Aorta (tissue), 5 donors: ENCODE measurements around the gene ITGAD. TPM values are rescaled to one million over a fixed set of nuclear protein-coding genes. Genes with fewer than 3 reads are reported as not detected.
"Not testable (repeated sequence)": the region's sequence is repeated elsewhere in the genome, so short reads cannot be mapped to it uniquely, and the experiment has no call there.

Source experiments
- ATAC-seq: fragments of 200-7000 bp; cut with Tn5 transposase; one replicate; pipeline ENCODE4 v1.9.1; 2022; ENCODE audit warnings: moderate library complexity; ENCODE audit not compliant: low FRiP score
- DNase-seq, 2 donors: peaks; one replicate each; pipeline ENCODE4 v3.0.0-alpha.2; 2020
- H3K27ac ChIP-seq, 2 donors: one replicate each; pipeline ENCODE4 v1.5.1; 2013; ENCODE audit warnings: low read length in 2 of 2, mild to moderate bottlenecking in 2 of 2, moderate library complexity in 2 of 2, control low read depth in 1 of 2, inconsistent platforms in 1 of 2, low read depth in 1 of 2
- H3K27me3 ChIP-seq, 2 donors: one replicate each; pipeline ENCODE4 v1.6.1; 2013; ENCODE audit warnings: control low read depth in 1 of 2, low read length in 1 of 2, mild to moderate bottlenecking in 1 of 2, moderate library complexity in 1 of 2; ENCODE audit not compliant: insufficient read depth in 2 of 2, control insufficient read depth in 1 of 2
- H3K36me3 ChIP-seq, 2 donors: one replicate each; pipeline ENCODE4 v1.6.1; 2013; ENCODE audit warnings: control low read depth in 1 of 2, low read length in 1 of 2, mild to moderate bottlenecking in 1 of 2; ENCODE audit not compliant: insufficient read depth in 2 of 2, control insufficient read depth in 1 of 2
- H3K4me1 ChIP-seq, 2 donors: one replicate each; pipeline ENCODE4 v1.6.1; 2013; ENCODE audit warnings: low read length in 2 of 2, control low read depth in 1 of 2, mild to moderate bottlenecking in 1 of 2, moderate library complexity in 1 of 2; ENCODE audit not compliant: insufficient read depth in 2 of 2, control insufficient read depth in 1 of 2
- H3K4me3 ChIP-seq, 2 donors: one replicate each; pipeline ENCODE4 v1.5.1; 2013; ENCODE audit warnings: low read length in 2 of 2, control low read depth in 1 of 2, mild to moderate bottlenecking in 1 of 2
- H3K9me3 ChIP-seq: one replicate; pipeline ENCODE4 v1.6.1; 2013; ENCODE audit warnings: mild to moderate bottlenecking, low read length; ENCODE audit not compliant: control insufficient read depth
- WGBS, 2 donors: extraction: QIAGEN DNeasy Blood & Tissue Kit; methylation state at CpG; one replicate each; pipeline ENCODE4 v1.1.7; 2013; 5-methylcytosine and 5-hydroxymethylcytosine counted together
- intact Hi-C, 2 donors: fragments of 100-400 bp; cut with DNase I; formaldehyde crosslinking; loops; one replicate each; pipeline versions ENCODE4 v1.14.2 to v1.15.0; 2022
- polyA plus RNA-seq, 2 donors: library from polyadenylated mRNA; stranded (reverse); fragments of 200-250 nt; gene quantifications; one replicate each; pipeline ENCODE4 v1.2.3, GENCODE V29; 2013
- total RNA-seq, 2 donors: library from RNA; stranded (reverse); fragmentation: NEBNext Ultra II Directional; extraction: Animal tissue kit (Norgen Biotek cat#: 25700); gene quantifications; one replicate each; pipeline ENCODE4 v1.2.1, GENCODE V29; 2021
- donor health status: healthy with polysubstance abuse.
- donor health status: Bipolar disorder and iron deficiency.
- donor health status: DM: no; HTN: no; CAD: no.
- donor health status: DM: no; HTN: no; CAD: no.
- donor health status: DM: yes; HTN: yes; CAD: no.

Gene ITGAD
- total and polyA plus RNA-seq, 4 donors, result 0.45 to 0.63 (median 0.54) TPM; not detected in 1

GRCh38 chr16:31417036-31417435 lies 23.9 kb downstream of the ITGAD start:
- H3K4me1 ChIP-seq, DNase-seq, H3K27ac ChIP-seq, H3K4me3 ChIP-seq, H3K36me3 ChIP-seq, H3K9me3 ChIP-seq, intact Hi-C loops, H3K27me3 ChIP-seq, ATAC-seq: not testable (repeated sequence)
- WGBS, 2 donors, result 83 to 91% methylated on average over 2 of the region's 2 CpGs

GRCh38 chr16:31417916-31418315 lies 24.8 kb downstream of the ITGAD start:
- Histone ChIP-seq H3K4me1 (no peaks in the 10 kb centered on the region), H3K27me3 (peaks cover 0 to 3% of the 10 kb centered on the region in 2 donors), H3K27ac (no peak overlapping the region), H3K4me3 (no peak overlapping the region), H3K36me3 (no peaks in the 10 kb centered on the region), H3K9me3 (peaks cover 3% of the 10 kb centered on the region)
- no peak for ATAC-seq
- 79 to 91% methylated on average over 5 of the region's 5 CpGs for WGBS, 2 donors
- intact Hi-C loops, result no loop called here
- DNase-seq, result peak in 1 of 2 donors; percentile 28

GRCh38 chr16:31420037-31420436 lies 26.9 kb downstream of the ITGAD start:
- no peak overlapping the region for H3K27ac ChIP-seq
- peaks cover 0 to 3% of the 10 kb centered on the region in 2 donors for H3K27me3 ChIP-seq
- H3K9me3 ChIP-seq, result peaks cover 3% of the 10 kb centered on the region
- WGBS, 2 donors, result 71 to 73% methylated on average over 3 of the region's 3 CpGs
- no peak overlapping the region for H3K4me3 ChIP-seq
- ATAC-seq (no peak), DNase-seq (peak in 1 of 2 donors; percentile 4)
- intact Hi-C loops, result no loop called here
- no peaks in the 10 kb centered on the region for H3K4me1 ChIP-seq
- H3K36me3 ChIP-seq, result no peaks in the 10 kb centered on the region

GRCh38 chr16:31421587-31421986 lies 28.5 kb downstream of the ITGAD start:
- intact Hi-C loops, result no loop called here
- Histone ChIP-seq H3K27me3 (peaks cover 0 to 3% of the 10 kb centered on the region in 2 donors), H3K36me3 (no peaks in the 10 kb centered on the region), H3K4me1 (no peaks in the 10 kb centered on the region), H3K4me3 (no peak overlapping the region), H3K27ac (no peak overlapping the region), H3K9me3 (peaks cover 3% of the 10 kb centered on the region)
- ATAC-seq, result no peak
- peak in 1 of 2 donors; percentile 40 for DNase-seq
- 52 to 66% methylated on average over 6 of the region's 6 CpGs for WGBS, 2 donors

GRCh38 chr16:31423241-31423640 lies 30.1 kb downstream of the ITGAD start:
- peak in 1 of 2 donors; percentile 1 for DNase-seq
- no peak overlapping the region for H3K27ac ChIP-seq
- intact Hi-C loops, result no loop called here
- ATAC-seq, result no peak
- no peaks in the 10 kb centered on the region for H3K36me3 ChIP-seq
- H3K9me3 ChIP-seq, result no peaks in the 10 kb centered on the region
- no peaks in the 10 kb centered on the region for H3K27me3 ChIP-seq
- H3K4me1 ChIP-seq, result no peaks in the 10 kb centered on the region
- no peak overlapping the region for H3K4me3 ChIP-seq
- 64 to 66% methylated on average over 3 of the region's 3 CpGs for WGBS, 2 donors

- peak in 1 of 2 donors; percentile 16 for DNase-seq
- intact Hi-C loops, result no loop called here
- Histone ChIP-seq H3K4me3 (no peak overlapping the region), H3K27ac (no peak overlapping the region), H3K36me3 (no peaks in the 10 kb centered on the region), H3K4me1 (no peaks in the 10 kb centered on the region), H3K27me3 (no peaks in the 10 kb centered on the region), H3K9me3 (no peaks in the 10 kb centered on the region)
- WGBS, 2 donors, result 76 to 77% methylated on average over 12 of the region's 12 CpGs
- ATAC-seq, result no peak
Measured at GRCh38 chr16:31423801-31424200, 30.7 kb downstream of the ITGAD start.

GRCh38 chr16:31427441-31428278 lies 34.5 kb downstream of the ITGAD start:
- H3K27ac ChIP-seq, result no peak overlapping the region
- 14 to 15% methylated on average over 54 to 80 of the region's 83 CpGs for WGBS, 2 donors
- intact Hi-C loops, result no loop called here

GRCh38 chr16:31428279-31428597 lies 35.1 kb downstream of the ITGAD start, which contains the start of gene COX6A2:
Gene COX6A2 (minus strand): TSS chr16:31428360. CDS start chr16:31428325, 35 bp downstream.
- DNase-seq (no peak), ATAC-seq (no peak)
- H3K4me3 ChIP-seq, result peak within 1 kb of the TSS in 1 of 2 donors; percentile 27
- no peaks in the 10 kb centered on the region for H3K27me3 ChIP-seq
- no peaks in the 10 kb centered on the region for H3K9me3 ChIP-seq
- H3K27ac ChIP-seq, result no peak within 1 kb of the TSS
- intact Hi-C loops, result no loop called here
- H3K4me1 ChIP-seq, result no peaks in the 10 kb centered on the region
- no peaks in the 10 kb centered on the region for H3K36me3 ChIP-seq
- WGBS, 2 donors, result 36 to 44% methylated on average over 7 of the region's 7 CpGs

More at GRCh38 chr16:31427441-31428278, 34.5 kb downstream of the ITGAD start:
- H3K27me3 ChIP-seq, result no peaks in the 10 kb centered on the region
- peak overlapping the region in 1 of 2 donors; percentile 27 for H3K4me3 ChIP-seq
- peak; percentile 78 for ATAC-seq
- no peaks in the 10 kb centered on the region for H3K36me3 ChIP-seq
- H3K4me1 ChIP-seq, result no peaks in the 10 kb centered on the region
- H3K9me3 ChIP-seq, result no peaks in the 10 kb centered on the region
- DNase-seq, result peak; percentile 75 to 87

GRCh38 chr16:31428638-31429247 lies 35.6 kb downstream of the ITGAD start:
- no peaks in the 10 kb centered on the region for H3K36me3 ChIP-seq
- H3K27me3 ChIP-seq, result no peaks in the 10 kb centered on the region
- intact Hi-C loops, result no loop called here
- ATAC-seq (no peak), DNase-seq (no peak)
- whole genome bisulfite sequencing, 2 donors, result 62 to 69% methylated on average over 7 of the region's 7 CpGs
- no peak overlapping the region for H3K27ac ChIP-seq
- no peak overlapping the region for H3K4me3 ChIP-seq
- H3K9me3 ChIP-seq, result no peaks in the 10 kb centered on the region
- H3K4me1 ChIP-seq, result no peaks in the 10 kb centered on the region
